GM23248 (cell line): Measurements from ENCODE around the gene PAM. TPM values are rescaled to one million over a fixed set of nuclear protein-coding genes. Genes with fewer than 3 reads are reported as not detected.
A peak's percentile ranks its signal among the peaks of the same experiment; 100 is the strongest.

ENCODE experiments used
- DNase-seq: peaks from one replicate; pipeline ENCODE4 v3.0.0-alpha.2; 2015
- H2AFZ ChIP-seq: fragments of 200-600 bp; sonication (generic); 2 replicates; pipeline ENCODE4 v1.6.1; 2016; ENCODE audit warnings: antibody characterized with exemption
- H3F3A ChIP-seq: fragments of 200-600 bp; sonication (generic); 2 replicates; pipeline ENCODE4 v1.6.1; 2016; ENCODE audit warnings: mild to moderate bottlenecking, antibody characterized with exemption, mixed run types; ENCODE audit not compliant: insufficient read depth
- H3K27ac ChIP-seq: fragments of 200-600 bp; sonication (generic); 2 replicates; pipeline ENCODE4 v1.5.1; 2016; ENCODE audit warnings: mild to moderate bottlenecking
- H3K27me3 ChIP-seq: fragments of 200-600 bp; sonication (generic); replicated peaks from 2 replicates; pipeline ENCODE4 v1.6.1; 2016; ENCODE audit warnings: mild to moderate bottlenecking; ENCODE audit not compliant: insufficient read depth
- H3K36me3 ChIP-seq: fragments of 200-600 bp; sonication (generic); 2 replicates; pipeline ENCODE4 v1.6.1; 2016; ENCODE audit warnings: low read depth, mild to moderate bottlenecking
- H3K4me1 ChIP-seq: fragments of 200-600 bp; sonication (generic); 2 replicates; pipeline ENCODE4 v1.6.1; 2016; ENCODE audit warnings: mild to moderate bottlenecking; ENCODE audit not compliant: insufficient read depth
- H3K4me2 ChIP-seq: fragments of 200-600 bp; sonication (generic); one replicate; pipeline ENCODE4 v1.6.1; 2016; ENCODE audit warnings: mild to moderate bottlenecking; ENCODE audit not compliant: unreplicated experiment
- H3K4me3 ChIP-seq: fragments of 200-600 bp; sonication (generic); 2 replicates; pipeline ENCODE4 v1.5.1; 2016; ENCODE audit warnings: mild to moderate bottlenecking
- H3K79me2 ChIP-seq: fragments of 200-600 bp; sonication (generic); 2 replicates; pipeline ENCODE4 v1.6.1; 2016; ENCODE audit warnings: mild to moderate bottlenecking; ENCODE audit not compliant: insufficient read depth
- H3K9ac ChIP-seq: fragments of 200-600 bp; sonication (generic); 2 replicates; pipeline ENCODE4 v1.6.1; 2016; ENCODE audit warnings: mild to moderate bottlenecking
- H3K9me2 ChIP-seq: fragments of 200-600 bp; sonication (generic); 2 replicates; pipeline ENCODE4 v1.6.1; 2016; ENCODE audit warnings: mixed run types, mild to moderate bottlenecking, moderate library complexity; ENCODE audit not compliant: insufficient read depth
- H3K9me3 ChIP-seq: fragments of 200-600 bp; sonication (generic); one replicate; pipeline ENCODE4 v1.6.1; 2017; ENCODE audit warnings: low read depth
- H4K20me1 ChIP-seq: fragments of 200-600 bp; sonication (generic); 2 replicates; pipeline ENCODE4 v1.6.0; 2016; ENCODE audit not compliant: insufficient read depth
- EZH2 ChIP-seq: fragments of 200-600 bp; sonication (generic); IDR thresholded peaks from 2 replicates; pipeline ENCODE4 v1.6.1; 2018; ENCODE audit warnings: antibody characterized with exemption, mild to moderate bottlenecking; ENCODE audit not compliant: insufficient read depth, poor library complexity, severe bottlenecking
- EZH2phosphoT487 ChIP-seq: fragments of 200-600 bp; sonication (generic); IDR thresholded peaks from 2 replicates; pipeline ENCODE4 v1.6.1; 2018; ENCODE audit warnings: antibody characterized with exemption, moderate library complexity, mild to moderate bottlenecking, low read depth; ENCODE audit not compliant: insufficient read depth
- WGBS, 2 experiments: methylation state at CpG; one replicate each; pipeline ENCODE4 v1.1.6; 2015 to 2017; ENCODE audit warnings: low lambda C conversion rate in 2 of 2, low coverage in 1 of 2; ENCODE audit errors: missing lambda C conversion rate in 2 of 2; 5-methylcytosine and 5-hydroxymethylcytosine counted together
- in situ Hi-C: fragments of 300-500 bp; cut with MboI; formaldehyde crosslinking; loops from 2 replicates; pipeline ENCODE4 v1.15.0; 2020
- polyA plus RNA-seq: library from polyadenylated mRNA; unstranded; fragments of >200 nt; fragmentation: Nextera tagmentation; extraction: Ambion mirVana; gene quantifications from 2 replicates; pipeline ENCODE4 v1.2.1, GENCODE V29; 2016
- total RNA-seq: library from RNA; depleted of rRNA; stranded (reverse); fragments of >200 nt; shearing (Covaris generic); gene quantifications from 2 replicates; pipeline ENCODE4 v1.2.3, GENCODE V29; 2014

Gene PAM
- total and polyA plus RNA-seq, 2 experiments from 2014 or later, result 429 to 499 TPM

GRCh38 chr5:102799017-102799416 lies 43.9 kb downstream of the PAM start:
- 5% methylated on average over 2 of the region's 2 CpGs for whole genome bisulfite sequencing, 2 experiments
- H2AFZ ChIP-seq, result no peak overlapping the region

GRCh38 chr5:102800427-102800826 lies 45.3 kb downstream of the PAM start:
- Histone ChIP-seq H3K9ac (no peak overlapping the region), H3K27me3 (no peaks in the 10 kb centered on the region), H3K4me3 (no peak overlapping the region), H3K4me2 (no peak overlapping the region), H3F3A (0 out of 2 replicates have a peak, but pooled peaks cover 7% of the 10 kb centered on the region), H3K4me1 (peaks cover 20% of the 10 kb centered on the region), H3K9me3 (no peaks in the 10 kb centered on the region), H3K9me2 (no peaks in the 10 kb centered on the region), H3K27ac (no peak overlapping the region), H4K20me1 (no peaks in the 10 kb centered on the region), H3K36me3 (no peaks in the 10 kb centered on the region), H2AFZ (no peak overlapping the region), H3K79me2 (peaks cover 73% of the 10 kb centered on the region)
- DNase-seq, result no peak
- TF ChIP-seq EZH2phosphoT487 (no peak), EZH2 (no peak)
- 92 to 95% methylated on average over 2 of the region's 2 CpGs for WGBS, 2 experiments
- in situ Hi-C loops, result no loop called here

More at GRCh38 chr5:102799017-102799416, 43.9 kb downstream of the PAM start:
- H3K4me3 ChIP-seq, result no peak overlapping the region
- H3K27ac ChIP-seq, result peak overlapping the region; percentile 1; the same call in 1 of the 2 replicates
- H3K36me3 ChIP-seq, result no peaks in the 10 kb centered on the region
- no peaks in the 10 kb centered on the region for H3K27me3 ChIP-seq
- H3K4me1 ChIP-seq, result peaks cover 29% of the 10 kb centered on the region
- H3K9me3 ChIP-seq, result no peaks in the 10 kb centered on the region
- no peak for TF ChIP-seq EZH2phosphoT487
- DNase-seq, result peak; percentile 45
- H3F3A ChIP-seq, result 0 out of 2 replicates have a peak, but pooled peaks cover 7% of the 10 kb centered on the region
- H3K79me2 ChIP-seq, result peaks cover 76% of the 10 kb centered on the region
- H3K9me2 ChIP-seq, result no peaks in the 10 kb centered on the region
- in situ Hi-C loops, result no loop called here
- no peaks in the 10 kb centered on the region for H4K20me1 ChIP-seq
- H3K4me2 ChIP-seq, result no peak overlapping the region
- no peak overlapping the region for H3K9ac ChIP-seq

- Histone ChIP-seq H3K79me2 (peaks cover 78% of the 10 kb centered on the region), H3K9ac (no peak overlapping the region), H4K20me1 (no peaks in the 10 kb centered on the region), H3K27me3 (no peaks in the 10 kb centered on the region), H3K36me3 (no peaks in the 10 kb centered on the region), H2AFZ (no peak overlapping the region), H3K9me3 (no peaks in the 10 kb centered on the region), H3K4me1 (peaks cover 18% of the 10 kb centered on the region), H3K4me2 (no peak overlapping the region), H3K4me3 (no peak overlapping the region), H3K27ac (no peak overlapping the region), H3K9me2 (no peaks in the 10 kb centered on the region), H3F3A (0 out of 2 replicates have a peak, but pooled peaks cover 6% of the 10 kb centered on the region)
- 97 to 98% methylated on average over 3 of the region's 3 CpGs for WGBS, 2 experiments
- no peak for DNase-seq
- in situ Hi-C loops, result no loop called here
- TF ChIP-seq EZH2 (no peak), EZH2phosphoT487 (no peak)
These were observed 46.3 kb downstream of the PAM start for GRCh38 chr5:102801371-102801770.

GRCh38 chr5:102802708-102803458 lies 47.8 kb downstream of the PAM start:
- Histone ChIP-seq H3K4me2 (no peak overlapping the region), H3F3A (no peaks in the 10 kb centered on the region), H3K9me2 (no peaks in the 10 kb centered on the region), H3K9me3 (no peaks in the 10 kb centered on the region), H3K9ac (no peak overlapping the region), H3K27ac (no peak overlapping the region), H3K27me3 (no peaks in the 10 kb centered on the region), H3K4me1 (peaks cover 11% of the 10 kb centered on the region), H4K20me1 (no peaks in the 10 kb centered on the region; the same call in 1 of the 2 replicates), H3K79me2 (peaks cover 79% of the 10 kb centered on the region), H2AFZ (no peak overlapping the region), H3K4me3 (no peak overlapping the region), H3K36me3 (no peaks in the 10 kb centered on the region)
- TF ChIP-seq EZH2phosphoT487 (no peak), EZH2 (no peak)
- DNase-seq, result no peak
- 91 to 93% methylated on average over 6 of the region's 6 CpGs for WGBS, 2 experiments
- in situ Hi-C loops, result no loop called here
